Measurements from ENCODE around the gene PREX1.
A peak's percentile ranks its signal among the peaks of the same experiment; 100 is the strongest.

GRCh38 chr20:48657426-48658197 is 170.2 kb downstream of the PREX1 start:
- TF ChIP-seq, protein P1, sequence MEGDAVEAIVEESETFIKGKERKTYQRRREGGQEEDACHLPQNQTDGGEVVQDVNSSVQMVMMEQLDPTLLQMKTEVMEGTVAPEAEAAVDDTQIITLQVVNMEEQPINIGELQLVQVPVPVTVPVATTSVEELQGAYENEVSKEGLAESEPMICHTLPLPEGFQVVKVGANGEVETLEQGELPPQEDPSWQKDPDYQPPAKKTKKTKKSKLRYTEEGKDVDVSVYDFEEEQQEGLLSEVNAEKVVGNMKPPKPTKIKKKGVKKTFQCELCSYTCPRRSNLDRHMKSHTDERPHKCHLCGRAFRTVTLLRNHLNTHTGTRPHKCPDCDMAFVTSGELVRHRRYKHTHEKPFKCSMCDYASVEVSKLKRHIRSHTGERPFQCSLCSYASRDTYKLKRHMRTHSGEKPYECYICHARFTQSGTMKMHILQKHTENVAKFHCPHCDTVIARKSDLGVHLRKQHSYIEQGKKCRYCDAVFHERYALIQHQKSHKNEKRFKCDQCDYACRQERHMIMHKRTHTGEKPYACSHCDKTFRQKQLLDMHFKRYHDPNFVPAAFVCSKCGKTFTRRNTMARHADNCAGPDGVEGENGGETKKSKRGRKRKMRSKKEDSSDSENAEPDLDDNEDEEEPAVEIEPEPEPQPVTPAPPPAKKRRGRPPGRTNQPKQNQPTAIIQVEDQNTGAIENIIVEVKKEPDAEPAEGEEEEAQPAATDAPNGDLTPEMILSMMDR (IDR thresholded peaks at IDR 0.05) = peak; percentile 92 to 95 (median 92)
- TF ChIP-seq POLR2A (IDR thresholded peaks at IDR 0.05) = no peak
